ENCODE data around the gene ARHGEF10L. TPM values are rescaled to one million over a fixed set of nuclear protein-coding genes. Genes with fewer than 3 reads are reported as not detected.

ARHGEF10L gene
- total RNA-seq, 2 experiments from 2014 or later = not detected

DNA sequence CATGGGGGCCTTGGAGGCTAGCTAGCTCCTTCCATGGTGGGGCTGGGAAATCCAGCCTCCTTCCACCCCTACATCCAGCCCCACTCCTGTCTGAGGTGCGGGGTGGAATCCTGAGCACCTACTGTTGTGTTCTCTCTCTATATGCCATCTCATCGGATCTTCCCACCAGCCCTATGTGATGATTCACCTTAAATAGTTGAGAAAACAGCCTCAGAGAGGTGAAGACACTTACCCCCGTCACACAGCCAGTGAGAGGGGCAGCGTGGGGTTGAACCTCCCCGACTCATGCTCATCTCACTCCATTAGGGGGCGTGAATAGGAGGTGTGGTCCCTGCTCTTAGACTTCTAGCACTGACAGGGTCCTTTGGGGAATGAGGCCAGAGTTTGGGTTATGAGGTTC is 184.7 kb downstream of the ARHGEF10L start:
- CTCF ChIA-PET = interaction anchor here (0.6 kb wide), 1 partner anchor 251 kb away, joined by 3 read pairs; no protein-coding TSS in a partner anchor
- H3K4me1 Mint-ChIP-seq = no peaks in the 10 kb centered on the region

GRCh38 chr1:17725084-17725719 is 185.7 kb downstream of the ARHGEF10L start:
- H3K4me3 Mint-ChIP-seq = no peak overlapping the region
- H3K27me3 Mint-ChIP-seq = no peaks in the 10 kb centered on the region
- H3K4me1 Mint-ChIP-seq = no peaks in the 10 kb centered on the region
- no peak for DNase-seq
- no peaks in the 10 kb centered on the region for H3K36me3 Mint-ChIP-seq (ENCODE audit: low read depth)
- H3K27ac Mint-ChIP-seq = no peak overlapping the region
- ChIA-PET CTCF (interaction anchor here (0.6 kb wide), 1 partner anchor 250 kb away, joined by 3 read pairs; no protein-coding TSS in a partner anchor), POLR2A (interaction anchor here (0.6 kb wide), 1 partner anchor 41 kb away, joined by 3 read pairs; no protein-coding TSS in a partner anchor)
- no peaks in the 10 kb centered on the region for H3K9me3 Mint-ChIP-seq

More for the DNA sequence above, 184.7 kb downstream of the ARHGEF10L start:
- no peaks in the 10 kb centered on the region for H3K36me3 Mint-ChIP-seq (ENCODE audit: low read depth)
- H3K27ac Mint-ChIP-seq = no peak overlapping the region
- no peak overlapping the region for H3K4me3 Mint-ChIP-seq
- no peaks in the 10 kb centered on the region for H3K27me3 Mint-ChIP-seq
- DNase-seq = no peak
- H3K9me3 Mint-ChIP-seq = no peaks in the 10 kb centered on the region
- POLR2A ChIA-PET = no interaction called here

DNA sequence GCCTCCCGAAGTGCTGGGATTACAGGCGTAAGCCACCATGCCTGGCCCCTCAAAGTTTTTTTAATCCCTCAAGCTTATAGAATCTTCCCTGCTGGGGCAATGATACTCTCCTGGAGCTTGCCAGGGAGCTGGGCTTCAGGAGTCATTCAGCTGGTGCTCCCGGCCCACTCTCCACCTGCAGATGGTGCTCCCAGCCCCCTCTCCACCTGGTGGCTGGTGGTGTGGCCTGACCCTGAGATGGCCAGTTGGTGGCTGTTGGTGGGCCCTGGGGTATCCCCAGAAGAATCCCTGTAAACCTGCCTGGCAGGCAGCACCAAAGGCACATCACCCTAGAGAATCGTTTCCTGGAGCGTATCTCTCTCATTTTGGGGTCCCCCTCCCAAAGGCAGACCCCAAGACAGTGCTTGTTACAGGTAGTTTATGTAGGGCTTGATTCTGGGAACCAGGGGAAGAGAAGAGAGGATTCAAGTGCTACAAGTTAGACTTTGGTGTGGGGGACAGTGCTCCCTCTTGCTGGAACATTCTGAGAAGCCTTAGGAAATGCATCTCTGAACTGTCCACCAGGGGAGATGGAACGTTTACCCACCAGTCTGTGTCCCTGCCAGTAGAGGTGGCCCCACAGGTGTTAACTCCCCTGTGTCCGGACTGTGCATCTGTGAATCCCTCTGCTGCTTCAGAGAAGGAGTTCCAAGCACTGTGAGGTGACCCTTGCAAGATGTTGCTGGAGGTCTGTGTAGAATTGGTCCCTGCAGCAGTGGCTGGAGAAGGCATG is 186.5 kb downstream of the ARHGEF10L start:
- CTCF ChIA-PET = no interaction called here
- Mint-ChIP-seq H3K4me1 (no peaks in the 10 kb centered on the region), H3K27ac (no peak overlapping the region), H3K36me3 (ENCODE audit: low read depth) (no peaks in the 10 kb centered on the region), H3K4me3 (no peak overlapping the region), H3K27me3 (no peaks in the 10 kb centered on the region), H3K9me3 (no peaks in the 10 kb centered on the region)
- POLR2A ChIA-PET = interaction anchor here (0.6 kb wide), 1 partner anchor 40 kb away, joined by 3 read pairs; no protein-coding TSS in a partner anchor
- DNase-seq = no peak

- DNase-seq = no peak
- Mint-ChIP-seq H3K27me3 (no peaks in the 10 kb centered on the region), H3K9me3 (no peaks in the 10 kb centered on the region), H3K4me1 (no peaks in the 10 kb centered on the region), H3K27ac (no peak overlapping the region), H3K36me3 (ENCODE audit: low read depth) (no peaks in the 10 kb centered on the region), H3K4me3 (no peak overlapping the region)
- POLR2A ChIA-PET = no interaction called here
- CTCF ChIA-PET = no interaction called here
Measured at GRCh38 chr1:17728123-17728712, 188.7 kb downstream of the ARHGEF10L start.

- Mint-ChIP-seq H3K9me3 (no peaks in the 10 kb centered on the region), H3K4me1 (no peaks in the 10 kb centered on the region), H3K27me3 (no peaks in the 10 kb centered on the region), H3K27ac (no peak overlapping the region), H3K36me3 (ENCODE audit: low read depth) (no peaks in the 10 kb centered on the region), H3K4me3 (no peak overlapping the region)
- no peak for DNase-seq
- CTCF ChIA-PET = no interaction called here
- POLR2A ChIA-PET = no interaction called here
Measured at GRCh38 chr1:17729248-17729647, 189.8 kb downstream of the ARHGEF10L start.

- Mint-ChIP-seq H3K36me3 (ENCODE audit: low read depth) (no peaks in the 10 kb centered on the region), H3K27me3 (no peaks in the 10 kb centered on the region), H3K27ac (no peak overlapping the region), H3K4me3 (no peak overlapping the region), H3K4me1 (no peaks in the 10 kb centered on the region), H3K9me3 (no peaks in the 10 kb centered on the region)
- ChIA-PET POLR2A (no interaction called here), CTCF (no interaction called here)
- no peak for DNase-seq
Measured at GRCh38 chr1:17729909-17730308, 190.4 kb downstream of the ARHGEF10L start.

GRCh38 chr1:17731460-17731859 is 192.0 kb downstream of the ARHGEF10L start:
- H3K27ac Mint-ChIP-seq = no peak overlapping the region
- POLR2A ChIA-PET = no interaction called here

DNA sequence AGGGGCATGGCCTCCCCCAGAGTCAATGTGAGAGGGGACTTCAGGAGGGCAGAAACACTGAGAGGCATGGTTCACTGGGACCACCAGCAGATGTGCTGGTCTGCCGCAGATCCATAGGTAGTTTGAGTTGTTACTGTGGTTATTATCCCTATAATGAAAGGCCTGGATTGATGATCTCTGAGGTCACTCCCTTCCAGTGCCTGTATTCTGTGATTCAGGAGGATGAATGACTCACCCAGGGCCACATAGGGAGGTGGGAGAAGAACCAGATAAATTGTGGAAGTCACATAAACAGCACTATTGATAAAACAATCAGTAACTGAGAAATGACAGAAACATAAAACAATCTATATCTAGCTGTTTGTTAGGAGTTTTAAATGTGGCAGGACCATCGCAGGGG is 193.0 kb downstream of the ARHGEF10L start:
- H3K27ac Mint-ChIP-seq = no peak overlapping the region
- no peak for DNase-seq
- POLR2A ChIA-PET = no interaction called here
- H3K4me3 Mint-ChIP-seq = no peak overlapping the region
- no peaks in the 10 kb centered on the region for H3K36me3 Mint-ChIP-seq (ENCODE audit: low read depth)
- CTCF ChIA-PET = no interaction called here
- no peaks in the 10 kb centered on the region for H3K27me3 Mint-ChIP-seq
- no peaks in the 10 kb centered on the region for H3K9me3 Mint-ChIP-seq
- no peaks in the 10 kb centered on the region for H3K4me1 Mint-ChIP-seq

More at GRCh38 chr1:17731460-17731859, 192.0 kb downstream of the ARHGEF10L start:
- H3K4me1 Mint-ChIP-seq = no peaks in the 10 kb centered on the region
- no peaks in the 10 kb centered on the region for H3K9me3 Mint-ChIP-seq
- CTCF ChIA-PET = no interaction called here
- DNase-seq = no peak
- H3K27me3 Mint-ChIP-seq = no peaks in the 10 kb centered on the region
- no peak overlapping the region for H3K4me3 Mint-ChIP-seq
- no peaks in the 10 kb centered on the region for H3K36me3 Mint-ChIP-seq (ENCODE audit: low read depth)

DNA sequence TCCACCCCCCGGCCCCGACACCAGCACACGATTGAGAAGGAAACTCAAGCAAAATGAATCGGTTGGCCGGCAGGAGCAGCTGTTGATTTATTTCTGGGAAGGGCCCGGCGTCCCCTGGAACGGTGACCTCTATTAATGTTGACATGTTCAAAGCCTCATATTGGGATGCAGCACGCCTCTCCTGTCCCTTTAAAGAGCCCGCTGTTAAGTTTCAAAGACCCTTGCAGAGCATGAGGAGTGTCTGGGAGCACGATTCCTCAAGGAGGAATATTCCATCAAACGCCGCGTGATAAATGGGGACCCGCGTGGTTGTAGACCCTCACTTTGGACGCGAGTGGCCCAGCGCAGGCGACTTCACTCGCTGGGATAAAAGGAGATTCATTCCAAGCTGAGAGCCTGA is 194.2 kb downstream of the ARHGEF10L start:
- no peak overlapping the region for H3K27ac Mint-ChIP-seq
- POLR2A ChIA-PET = no interaction called here
- H3K4me3 Mint-ChIP-seq = no peak overlapping the region
- no peaks in the 10 kb centered on the region for H3K27me3 Mint-ChIP-seq
- no peaks in the 10 kb centered on the region for H3K4me1 Mint-ChIP-seq
- no peaks in the 10 kb centered on the region for H3K9me3 Mint-ChIP-seq
- no peaks in the 10 kb centered on the region for H3K36me3 Mint-ChIP-seq (ENCODE audit: low read depth)
- no peak for DNase-seq
- CTCF ChIA-PET = no interaction called here

DNA sequence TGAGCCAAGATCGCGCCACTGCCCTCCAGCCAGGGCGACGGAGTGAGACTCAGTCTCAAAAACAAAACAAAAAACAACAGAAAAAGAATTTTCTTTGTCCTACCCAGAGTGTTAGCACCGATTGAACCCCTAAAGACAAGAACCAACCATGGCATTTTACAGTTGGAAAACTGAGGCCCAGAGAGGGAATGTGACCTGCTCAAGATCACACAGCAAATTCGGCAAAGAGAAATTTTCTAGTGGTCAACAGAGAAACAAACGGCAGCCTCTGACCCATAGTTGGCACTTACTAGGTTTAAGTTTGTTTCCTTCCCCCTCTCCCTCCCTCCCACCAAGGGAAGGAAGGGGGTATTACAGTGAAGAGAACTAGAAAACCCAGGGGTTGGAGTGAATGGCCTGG is 195.1 kb downstream of the ARHGEF10L start:
- Mint-ChIP-seq H3K27me3 (no peaks in the 10 kb centered on the region), H3K4me1 (no peaks in the 10 kb centered on the region), H3K36me3 (ENCODE audit: low read depth) (no peaks in the 10 kb centered on the region), H3K27ac (no peak overlapping the region), H3K4me3 (no peak overlapping the region), H3K9me3 (no peaks in the 10 kb centered on the region)
- no peak for DNase-seq
- ChIA-PET CTCF (no interaction called here), POLR2A (no interaction called here)

DNA sequence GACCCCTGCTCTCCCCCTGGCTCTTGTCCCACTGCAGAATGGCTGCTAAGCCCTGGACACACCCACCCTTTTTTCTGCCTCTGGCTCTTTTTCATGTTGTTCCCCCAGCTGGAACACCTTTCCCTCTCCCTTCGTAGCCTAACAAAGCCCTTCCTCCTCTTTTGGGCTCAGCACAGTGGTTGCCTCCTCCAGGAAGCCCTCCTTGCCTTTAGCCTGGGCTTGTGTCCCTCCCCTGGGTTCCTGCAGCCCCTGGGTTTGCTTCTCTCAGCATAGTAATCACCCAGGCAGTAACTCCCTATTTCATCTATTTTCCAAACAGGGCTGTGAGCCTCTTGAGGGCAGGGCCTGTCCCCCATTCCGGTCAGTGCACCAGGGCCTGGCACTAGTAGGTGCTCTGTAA is 195.8 kb downstream of the ARHGEF10L start:
- H3K9me3 Mint-ChIP-seq = no peaks in the 10 kb centered on the region
- no peaks in the 10 kb centered on the region for H3K4me1 Mint-ChIP-seq
- H3K27me3 Mint-ChIP-seq = no peaks in the 10 kb centered on the region
- no peak for DNase-seq
- ChIA-PET POLR2A (no interaction called here), CTCF (no interaction called here)
- H3K36me3 Mint-ChIP-seq (ENCODE audit: low read depth) = no peaks in the 10 kb centered on the region
- H3K27ac Mint-ChIP-seq = no peak overlapping the region
- H3K4me3 Mint-ChIP-seq = no peak overlapping the region

- H3K27me3 Mint-ChIP-seq = no peaks in the 10 kb centered on the region
- H3K27ac Mint-ChIP-seq = no peak overlapping the region
- DNase-seq = no peak
- no peaks in the 10 kb centered on the region for H3K36me3 Mint-ChIP-seq (ENCODE audit: low read depth)
- no peaks in the 10 kb centered on the region for H3K9me3 Mint-ChIP-seq
- H3K4me3 Mint-ChIP-seq = no peak overlapping the region
- ChIA-PET POLR2A (no interaction called here), CTCF (no interaction called here)
- no peaks in the 10 kb centered on the region for H3K4me1 Mint-ChIP-seq
Measured at GRCh38 chr1:17735793-17736192, 196.3 kb downstream of the ARHGEF10L start.

GRCh38 chr1:17736625-17737024 is 197.1 kb downstream of the ARHGEF10L start:
- Mint-ChIP-seq H3K27me3 (no peaks in the 10 kb centered on the region), H3K36me3 (ENCODE audit: low read depth) (no peaks in the 10 kb centered on the region), H3K27ac (no peak overlapping the region), H3K9me3 (no peaks in the 10 kb centered on the region), H3K4me1 (no peaks in the 10 kb centered on the region), H3K4me3 (no peak overlapping the region)
- CTCF ChIA-PET = interaction anchor here (0.7 kb wide), 1 partner anchor 24 kb away, joined by 4 read pairs; no protein-coding TSS in a partner anchor
- POLR2A ChIA-PET = no interaction called here
- DNase-seq = no peak
